Uterus (tissue), 2 donors: ENCODE measurements around the gene OGFR.

Experiments
- POLR2A ChIP-seq, 2 donors: fragments of 450-650 bp; IDR thresholded peaks; one replicate each; pipeline ENCODE4 v1.6.1; 2016; ENCODE audit warnings: antibody characterized with exemption in 2 of 2, mild to moderate bottlenecking in 1 of 2, moderate library complexity in 1 of 2
- TF ChIP-seq, protein P1 (sequence below), 4 experiments: fragments of 200-600 bp in 2 of 4; fragments of 450-650 bp in 2 of 4; sonication (generic) in 2 of 4; IDR thresholded peaks; one replicate each; pipeline ENCODE4 v1.5.1; 2016 to 2019; ENCODE audit warnings: antibody characterized with exemption in 4 of 4, mild to moderate bottlenecking in 2 of 4, moderate library complexity in 1 of 4

DNA sequence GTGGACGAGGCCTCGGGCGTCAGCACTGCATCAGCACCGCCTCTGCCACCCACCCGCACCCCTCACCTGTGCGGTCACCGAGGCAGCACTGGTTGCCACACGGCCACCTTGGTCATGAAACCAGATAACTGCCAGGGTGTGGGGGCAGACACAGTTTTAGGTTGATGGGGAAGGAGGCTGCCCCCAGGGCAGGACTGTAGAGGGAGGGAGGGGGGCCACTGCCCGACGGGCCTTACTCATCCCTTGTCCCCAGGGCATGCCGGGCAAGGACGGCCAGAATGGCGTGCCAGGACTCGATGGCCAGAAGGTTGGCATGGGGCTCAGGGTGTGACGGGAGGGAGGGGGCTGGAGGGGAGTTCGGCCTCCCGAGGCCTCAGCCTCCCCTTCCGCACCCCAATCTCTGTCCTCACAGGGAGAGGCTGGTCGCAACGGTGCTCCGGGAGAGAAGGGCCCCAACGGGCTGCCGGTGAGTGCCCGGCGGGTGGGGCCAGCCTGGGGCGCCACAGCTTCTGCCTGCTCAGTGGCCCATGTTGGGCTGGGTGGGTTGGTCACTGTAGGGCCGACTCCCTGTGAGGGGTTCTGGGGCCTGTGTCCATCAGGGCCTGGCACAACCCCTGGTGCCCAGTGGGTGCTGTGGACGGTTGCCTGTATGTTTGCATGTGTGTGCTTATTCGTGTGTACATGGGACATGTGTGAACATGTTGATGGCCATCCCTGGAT, 24.0 kb downstream of the OGFR start:
- TF ChIP-seq, protein P1, sequence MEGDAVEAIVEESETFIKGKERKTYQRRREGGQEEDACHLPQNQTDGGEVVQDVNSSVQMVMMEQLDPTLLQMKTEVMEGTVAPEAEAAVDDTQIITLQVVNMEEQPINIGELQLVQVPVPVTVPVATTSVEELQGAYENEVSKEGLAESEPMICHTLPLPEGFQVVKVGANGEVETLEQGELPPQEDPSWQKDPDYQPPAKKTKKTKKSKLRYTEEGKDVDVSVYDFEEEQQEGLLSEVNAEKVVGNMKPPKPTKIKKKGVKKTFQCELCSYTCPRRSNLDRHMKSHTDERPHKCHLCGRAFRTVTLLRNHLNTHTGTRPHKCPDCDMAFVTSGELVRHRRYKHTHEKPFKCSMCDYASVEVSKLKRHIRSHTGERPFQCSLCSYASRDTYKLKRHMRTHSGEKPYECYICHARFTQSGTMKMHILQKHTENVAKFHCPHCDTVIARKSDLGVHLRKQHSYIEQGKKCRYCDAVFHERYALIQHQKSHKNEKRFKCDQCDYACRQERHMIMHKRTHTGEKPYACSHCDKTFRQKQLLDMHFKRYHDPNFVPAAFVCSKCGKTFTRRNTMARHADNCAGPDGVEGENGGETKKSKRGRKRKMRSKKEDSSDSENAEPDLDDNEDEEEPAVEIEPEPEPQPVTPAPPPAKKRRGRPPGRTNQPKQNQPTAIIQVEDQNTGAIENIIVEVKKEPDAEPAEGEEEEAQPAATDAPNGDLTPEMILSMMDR (IDR thresholded peaks at IDR 0.05), result no peak
- TF ChIP-seq POLR2A (IDR thresholded peaks at IDR 0.05), result no peak
